Heart left ventricle (tissue), 16 donors: ENCODE measurements around the gene ANXA9. TPM values are rescaled to one million over a fixed set of nuclear protein-coding genes. Genes with fewer than 3 reads are reported as not detected.

Experiments
- ATAC-seq, 4 donors: fragments of 200-7000 bp; cut with Tn5 transposase; one replicate each; pipeline ENCODE4 v1.9.1; 2020 to 2022; ENCODE audit warnings: moderate library complexity in 4 of 4, mild to moderate bottlenecking in 3 of 4, moderate number of reproducible peaks in 1 of 4
- DNase-seq, 5 donors: peaks; one replicate each; pipeline ENCODE4 v3.0.0-alpha.2; 2020
- H3K27ac ChIP-seq, 12 donors: fragments of 200-600 bp; sonication (generic) in 4 of 12; one replicate each; pipeline versions ENCODE4 v1.5.0 to v1.8.0; 2016 to 2022; ENCODE audit warnings: mild to moderate bottlenecking in 2 of 12
- H3K27me3 ChIP-seq, 9 donors: fragments of 200-600 bp; sonication (generic) in 2 of 9; one replicate each; pipeline versions ENCODE4 v1.5.1 to v1.8.0; 2016 to 2022; ENCODE audit warnings: mild to moderate bottlenecking in 3 of 9
- H3K36me3 ChIP-seq, 9 donors: fragments of 200-600 bp; sonication (generic) in 2 of 9; one replicate each; pipeline versions ENCODE4 v1.5.0 to v1.8.0; 2018 to 2022; ENCODE audit warnings: mild to moderate bottlenecking in 2 of 9
- H3K4me1 ChIP-seq, 12 donors: fragments of 200-600 bp; sonication (generic) in 4 of 12; one replicate each; pipeline versions ENCODE4 v1.5.0 to v1.8.0; 2016 to 2022; ENCODE audit warnings: mild to moderate bottlenecking in 3 of 12
- H3K4me3 ChIP-seq, 12 donors: fragments of 200-600 bp; sonication (generic) in 4 of 12; one replicate each; pipeline versions ENCODE4 v1.5.0 to v1.8.0; 2017 to 2022; ENCODE audit warnings: mild to moderate bottlenecking in 9 of 12, moderate library complexity in 4 of 12
- H3K9me3 ChIP-seq, 12 donors: fragments of 200-600 bp; sonication (generic) in 4 of 12; one replicate each; pipeline versions ENCODE4 v1.5.0 to v1.8.0; 2016 to 2022; ENCODE audit warnings: mild to moderate bottlenecking in 1 of 12
- CTCF ChIP-seq, 12 donors: fragments of 200-600 bp; sonication (generic) in 4 of 12; IDR thresholded peaks; one replicate each; pipeline versions ENCODE4 v1.5.0 to v1.8.0; 2018 to 2022; ENCODE audit warnings: antibody characterized with exemption in 12 of 12, mild to moderate bottlenecking in 5 of 12
- POLR2A ChIP-seq, 2 donors: fragments of 450-650 bp; IDR thresholded peaks; one replicate each; pipeline ENCODE4 v1.6.1; 2017; ENCODE audit warnings: antibody characterized with exemption in 2 of 2, mild to moderate bottlenecking in 2 of 2, moderate library complexity in 2 of 2
- WGBS, 4 donors: extraction: QIAGEN DNeasy Blood & Tissue Kit in 2 of 4; methylation state at CpG; one replicate each; pipeline versions ENCODE4 v1.1.5 to v1.1.7; 2013 to 2018; 5-methylcytosine and 5-hydroxymethylcytosine counted together
- intact Hi-C, 10 donors: fragments of 100-400 bp; cut with DNase I; formaldehyde crosslinking; loops; one replicate each; pipeline versions ENCODE4 v1.11.1 to v1.14.2; 2022
- polyA plus RNA-seq, 2 donors: library from polyadenylated mRNA; stranded (reverse); fragments of 200-250 nt; gene quantifications; one replicate each; pipeline ENCODE4 v1.2.3, GENCODE V29; 2013
- total RNA-seq, 9 donors: library from RNA; depleted of rRNA in 2 of 9; stranded (reverse); fragments of >200 nt in 2 of 9; fragmentation: NEBNext Ultra II Directional in 3 of 9; extraction: Animal tissue kit (Norgen Biotek cat#: 25700) in 3 of 9; gene quantifications; one replicate each; pipeline versions ENCODE4 v1.1.0 to v1.2.4, GENCODE V29; 2016 to 2023
- donor health status: ischemic (EF 13 %, LVEDD 7.1; RV severe dilation, severe dysfunction).
- donor health status: healthy with polysubstance abuse.
- donor health status: DM: no; HTN: yes; CAD: no.
- donor health status: DM: no; HTN: no; CAD: no.
- donor health status: ischemic (EF 25% LVEDD 6.9; RV normal size, moderate dysfunction).
- donor health status: ischemic (EF 25% LVEDD 5.7; RV mildly dilated, moderate dysfunction).
- donor health status: healthy.
- donor health status: DM: yes; HTN: yes; CAD: no.
- donor health status: ischemic (EF 35%, LVEDD 5.7; RV mildly dilated, moderate dysfunction).
- donor health status: nonischemic (EF 11% LVEDD 7.7; RV severe dilation, severe dysfunction).
- donor health status: DM: yes; HTN: yes; CAD: no.
- donor health status: PGD.
- donor health status: ischemic (EF 29% LVEDD 5.4; RV normal size, mild dysfunction).
- donor health status: nonischemic (EF 23%, LVEDD 6.1; RV moderate dilation, normal function).

The ANXA9 gene
- total and polyA plus RNA-seq, 11 donors: 0.12 to 2.0 (median 0.21) TPM; not detected in 6

- Histone ChIP-seq H3K27ac (peak overlapping the region in 11 of 12 donors; percentile 70 to 99 (median 95)), H3K36me3 (peaks cover 0 to 24% (median 21%) of the 10 kb centered on the region in 9 donors), H3K4me1 (peaks cover 0 to 63% (median 46%) of the 10 kb centered on the region in 12 donors), H3K4me3 (peak overlapping the region in 9 of 12 donors; percentile 3 to 97 (median 15)), H3K9me3 (no peaks in the 10 kb centered on the region), H3K27me3 (no peaks in the 10 kb centered on the region)
- TF ChIP-seq POLR2A (IDR thresholded peaks at IDR 0.05) (no peak), CTCF (IDR thresholded peaks at IDR 0.05) (no peak)
- peak in 1 of 4 donors; percentile 8 for ATAC-seq
- peak in 2 of 5 donors; percentile 25 to 28 for DNase-seq
- intact Hi-C loops: loop anchor here in 3 of 10 donors (5.0 kb wide), 2 partner anchors 44 to 94 kb away; partner anchors contain the start of genes SETDB1 (in 3 of the 3) and ARNT (in 1 of the 3)
- 54 to 66% (median 63%) methylated on average over 6 of the region's 6 CpGs for WGBS, 4 donors
Observed at GRCh38 chr1:150971583-150972416, 10.3 kb upstream of the ANXA9 start.

- H3K36me3 ChIP-seq: peaks cover 0 to 18% (median 14%) of the 10 kb centered on the region in 9 donors
- H3K27ac ChIP-seq: peak overlapping the region in 11 of 12 donors; percentile 70 to 99 (median 95)
- intact Hi-C loops: loop anchor here in 3 of 10 donors (5.0 kb wide), 2 partner anchors 45 to 95 kb away; partner anchors contain the start of genes SETDB1 (in 3 of the 3) and ARNT (in 1 of the 3)
- DNase-seq (no peak), ATAC-seq (no peak)
- no peaks in the 10 kb centered on the region for H3K9me3 ChIP-seq
- peaks cover 0 to 70% (median 47%) of the 10 kb centered on the region in 12 donors for H3K4me1 ChIP-seq
- WGBS, 4 donors: 42 to 53% (median 50%) methylated on average over 4 of the region's 4 CpGs
- TF ChIP-seq POLR2A (IDR thresholded peaks at IDR 0.05) (no peak), CTCF (IDR thresholded peaks at IDR 0.05) (no peak)
- H3K4me3 ChIP-seq: peak overlapping the region in 9 of 12 donors; percentile 75 to 99 (median 90)
- H3K27me3 ChIP-seq: no peaks in the 10 kb centered on the region
Observed at GRCh38 chr1:150972417-150972940, 9.6 kb upstream of the ANXA9 start.

- Histone ChIP-seq H3K27me3 (no peaks in the 10 kb centered on the region), H3K4me3 (peak overlapping the region; percentile 75 to 99 (median 92)), H3K27ac (peak overlapping the region in 11 of 12 donors; percentile 91 to 99 (median 95)), H3K4me1 (peaks cover 0 to 78% (median 47%) of the 10 kb centered on the region in 12 donors), H3K36me3 (peaks cover 0 to 9% (median 6%) of the 10 kb centered on the region in 9 donors), H3K9me3 (no peaks in the 10 kb centered on the region)
- TF ChIP-seq CTCF (IDR thresholded peaks at IDR 0.05): no peak
- TF ChIP-seq POLR2A (IDR thresholded peaks at IDR 0.05): no peak
- DNase-seq (peak in 3 of 5 donors; percentile 25 to 41 (median 40)), ATAC-seq (peak in 2 of 4 donors; percentile 2 to 5)
- 9 to 12% (median 10%) methylated on average over 10 to 15 of the region's 15 CpGs for WGBS, 4 donors
- intact Hi-C loops: loop anchor here in 3 of 10 donors (5.0 kb wide), 2 partner anchors 46 to 96 kb away; partner anchors contain the start of genes SETDB1 (in 3 of the 3) and ARNT (in 1 of the 3)
Observed at GRCh38 chr1:150973258-150973835, 8.7 kb upstream of the ANXA9 start.
